Measurements from ENCODE around the gene CDYL.

The CDYL gene

GRCh38 chr6:4747588-4747987 is 28.6 kb upstream of the CDYL start:
- DNase-seq (ENCODE audit: insufficient read length) (no peak), FAIRE-seq (no peak)

GRCh38 chr6:4751823-4752464 is 24.3 kb upstream of the CDYL start:
- TF ChIP-seq POLR2AphosphoS5 (IDR thresholded peaks at IDR 0.05; ENCODE audit: low read depth, low read length) = no peak
- no peak for TF ChIP-seq TAF1 (IDR thresholded peaks at IDR 0.05; ENCODE audit: borderline replicate concordance, low read depth, low read length)
- TF ChIP-seq POLR2A (IDR thresholded peaks at IDR 0.05; ENCODE audit: low read depth, low read length) = no peak
- FAIRE-seq = no peak
- DNase-seq (ENCODE audit: insufficient read length) = no peak

More at GRCh38 chr6:4747588-4747987, 28.6 kb upstream of the CDYL start:
- TF ChIP-seq POLR2AphosphoS5 (IDR thresholded peaks at IDR 0.05; ENCODE audit: low read depth, low read length) (no peak), TAF1 (IDR thresholded peaks at IDR 0.05; ENCODE audit: borderline replicate concordance, low read depth, low read length) (no peak), POLR2A (IDR thresholded peaks at IDR 0.05; ENCODE audit: low read depth, low read length) (no peak)

GRCh38 chr6:4756247-4756646 is 20.0 kb upstream of the CDYL start:
- DNase-seq (ENCODE audit: insufficient read length) (no peak), FAIRE-seq (no peak)
- TF ChIP-seq TAF1 (IDR thresholded peaks at IDR 0.05; ENCODE audit: borderline replicate concordance, low read depth, low read length) = no peak
- TF ChIP-seq POLR2AphosphoS5 (IDR thresholded peaks at IDR 0.05; ENCODE audit: low read depth, low read length) = no peak
- no peak for TF ChIP-seq POLR2A (IDR thresholded peaks at IDR 0.05; ENCODE audit: low read depth, low read length)

- TF ChIP-seq POLR2AphosphoS5 (IDR thresholded peaks at IDR 0.05; ENCODE audit: low read depth, low read length) = no peak
- TF ChIP-seq TAF1 (IDR thresholded peaks at IDR 0.05; ENCODE audit: borderline replicate concordance, low read depth, low read length) = no peak
- TF ChIP-seq POLR2A (IDR thresholded peaks at IDR 0.05; ENCODE audit: low read depth, low read length) = no peak
- no peak for DNase-seq (ENCODE audit: insufficient read length)
- FAIRE-seq = no peak
Observed at GRCh38 chr6:4759997-4760396, 16.2 kb upstream of the CDYL start.

- DNase-seq (ENCODE audit: insufficient read length) = no peak
- no peak for FAIRE-seq
- TF ChIP-seq POLR2AphosphoS5 (IDR thresholded peaks at IDR 0.05; ENCODE audit: low read depth, low read length) = no peak
Observed at GRCh38 chr6:4760773-4761172, 15.4 kb upstream of the CDYL start.

GRCh38 chr6:4762294-4762693 is 13.9 kb upstream of the CDYL start:
- FAIRE-seq = no peak
- DNase-seq (ENCODE audit: insufficient read length) = no peak
- TF ChIP-seq POLR2AphosphoS5 (IDR thresholded peaks at IDR 0.05; ENCODE audit: low read depth, low read length) (no peak), POLR2A (IDR thresholded peaks at IDR 0.05; ENCODE audit: low read depth, low read length) (no peak), TAF1 (IDR thresholded peaks at IDR 0.05; ENCODE audit: borderline replicate concordance, low read depth, low read length) (no peak)

- TF ChIP-seq POLR2AphosphoS5 (IDR thresholded peaks at IDR 0.05; ENCODE audit: low read depth, low read length) (no peak), POLR2A (IDR thresholded peaks at IDR 0.05; ENCODE audit: low read depth, low read length) (no peak), TAF1 (IDR thresholded peaks at IDR 0.05; ENCODE audit: borderline replicate concordance, low read depth, low read length) (no peak)
- FAIRE-seq = no peak
- no peak for DNase-seq (ENCODE audit: insufficient read length)
Observed at GRCh38 chr6:4763921-4764320, 12.3 kb upstream of the CDYL start.

- no peak for FAIRE-seq
- TF ChIP-seq POLR2AphosphoS5 (IDR thresholded peaks at IDR 0.05; ENCODE audit: low read depth, low read length) (no peak), POLR2A (IDR thresholded peaks at IDR 0.05; ENCODE audit: low read depth, low read length) (no peak)
- DNase-seq (ENCODE audit: insufficient read length) = no peak
Observed at GRCh38 chr6:4768815-4769214, 7.4 kb upstream of the CDYL start.

- TF ChIP-seq POLR2A (IDR thresholded peaks at IDR 0.05; ENCODE audit: low read depth, low read length) = no peak
- TF ChIP-seq TAF1 (IDR thresholded peaks at IDR 0.05; ENCODE audit: borderline replicate concordance, low read depth, low read length) = no peak
- FAIRE-seq (no peak), DNase-seq (ENCODE audit: insufficient read length) (no peak)
Observed at GRCh38 chr6:4772750-4773149, 3.5 kb upstream of the CDYL start.

GRCh38 chr6:4773181-4773580 is 3.0 kb upstream of the CDYL start:
- TF ChIP-seq TAF1 (IDR thresholded peaks at IDR 0.05; ENCODE audit: borderline replicate concordance, low read depth, low read length) (no peak), POLR2A (IDR thresholded peaks at IDR 0.05; ENCODE audit: low read depth, low read length) (no peak), POLR2AphosphoS5 (IDR thresholded peaks at IDR 0.05; ENCODE audit: low read depth, low read length) (no peak)
- DNase-seq (ENCODE audit: insufficient read length) = no peak
- no peak for FAIRE-seq

GRCh38 chr6:4774296-4774695 is 1.9 kb upstream of the CDYL start:
- no peak for TF ChIP-seq POLR2AphosphoS5 (IDR thresholded peaks at IDR 0.05; ENCODE audit: low read depth, low read length)
- no peak for TF ChIP-seq POLR2A (IDR thresholded peaks at IDR 0.05; ENCODE audit: low read depth, low read length)
- TF ChIP-seq TAF1 (IDR thresholded peaks at IDR 0.05; ENCODE audit: borderline replicate concordance, low read depth, low read length) = no peak
- DNase-seq (ENCODE audit: insufficient read length) = no peak
- no peak for FAIRE-seq

GRCh38 chr6:4774715-4775493 is 1.3 kb upstream of the CDYL start:
- no peak for TF ChIP-seq POLR2AphosphoS5 (IDR thresholded peaks at IDR 0.05; ENCODE audit: low read depth, low read length)
- no peak for TF ChIP-seq POLR2A (IDR thresholded peaks at IDR 0.05; ENCODE audit: low read depth, low read length)
- TF ChIP-seq TAF1 (IDR thresholded peaks at IDR 0.05; ENCODE audit: borderline replicate concordance, low read depth, low read length) = no peak
- peak; percentile 19 for DNase-seq (ENCODE audit: insufficient read length)
- peak; percentile 33 for FAIRE-seq
